Measurements from ENCODE around the gene NGLY1. TPM values are rescaled to one million over a fixed set of nuclear protein-coding genes. Genes with fewer than 3 reads are reported as not detected.

The NGLY1 gene
- total RNA-seq, 1 donor from 2014 or later: 23.9 TPM

DNA sequence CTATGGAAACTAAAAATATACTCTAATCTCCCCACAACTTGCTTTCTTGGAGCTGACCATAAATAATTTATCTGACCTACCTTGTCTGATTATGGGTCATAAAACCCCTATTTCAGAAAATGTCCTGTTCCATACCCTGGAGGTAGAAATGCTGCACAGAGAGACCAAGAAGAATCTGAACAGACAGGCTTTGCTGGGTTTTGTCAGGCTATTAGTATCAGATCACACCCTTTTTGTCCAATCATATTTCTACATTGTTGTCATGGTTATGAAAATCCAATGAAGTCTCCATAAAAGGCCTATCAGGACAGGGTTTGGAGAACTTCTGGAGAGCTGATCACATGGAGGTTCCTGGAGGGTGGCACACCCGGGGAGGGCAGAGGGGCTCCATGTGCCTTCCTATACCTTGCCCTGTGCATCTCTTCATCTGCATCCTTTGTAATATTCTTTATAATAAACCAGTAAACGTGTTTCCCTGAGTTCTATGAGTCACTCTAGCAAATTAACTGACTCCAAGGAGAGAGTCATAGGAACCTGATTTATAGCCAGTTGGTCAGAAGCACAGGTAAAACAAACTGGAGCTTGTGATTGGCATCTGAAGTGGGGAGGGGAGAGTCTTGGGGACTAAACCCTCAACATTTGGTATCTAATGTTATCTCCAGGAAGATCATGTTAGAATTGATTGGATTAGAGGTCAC is 58.1 kb downstream of the NGLY1 start:
- no peak overlapping the region for H2AFZ ChIP-seq (ENCODE audit: low read depth, low read length)
- H3K4me3 ChIP-seq (ENCODE audit: insufficient read depth, low read depth, low read length): no peak overlapping the region
- no peak overlapping the region for H3K4me3 Mint-ChIP-seq (ENCODE audit: unreplicated experiment)
- no peaks in the 10 kb centered on the region for H3K9me3 Mint-ChIP-seq (ENCODE audit: unreplicated experiment)
- DNase-seq (ENCODE audit: low read depth): no peak
- no peaks in the 10 kb centered on the region for H3K27me3 Mint-ChIP-seq (ENCODE audit: low read depth, unreplicated experiment)
- peaks cover 3% of the 10 kb centered on the region for H3K36me3 Mint-ChIP-seq (ENCODE audit: low read depth, unreplicated experiment)
- TF ChIP-seq EZH2 (IDR thresholded peaks at IDR 0.05; ENCODE audit: insufficient read depth, low read length): no peak
- TF ChIP-seq, protein P1, sequence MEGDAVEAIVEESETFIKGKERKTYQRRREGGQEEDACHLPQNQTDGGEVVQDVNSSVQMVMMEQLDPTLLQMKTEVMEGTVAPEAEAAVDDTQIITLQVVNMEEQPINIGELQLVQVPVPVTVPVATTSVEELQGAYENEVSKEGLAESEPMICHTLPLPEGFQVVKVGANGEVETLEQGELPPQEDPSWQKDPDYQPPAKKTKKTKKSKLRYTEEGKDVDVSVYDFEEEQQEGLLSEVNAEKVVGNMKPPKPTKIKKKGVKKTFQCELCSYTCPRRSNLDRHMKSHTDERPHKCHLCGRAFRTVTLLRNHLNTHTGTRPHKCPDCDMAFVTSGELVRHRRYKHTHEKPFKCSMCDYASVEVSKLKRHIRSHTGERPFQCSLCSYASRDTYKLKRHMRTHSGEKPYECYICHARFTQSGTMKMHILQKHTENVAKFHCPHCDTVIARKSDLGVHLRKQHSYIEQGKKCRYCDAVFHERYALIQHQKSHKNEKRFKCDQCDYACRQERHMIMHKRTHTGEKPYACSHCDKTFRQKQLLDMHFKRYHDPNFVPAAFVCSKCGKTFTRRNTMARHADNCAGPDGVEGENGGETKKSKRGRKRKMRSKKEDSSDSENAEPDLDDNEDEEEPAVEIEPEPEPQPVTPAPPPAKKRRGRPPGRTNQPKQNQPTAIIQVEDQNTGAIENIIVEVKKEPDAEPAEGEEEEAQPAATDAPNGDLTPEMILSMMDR (IDR thresholded peaks at IDR 0.05; ENCODE audit: insufficient read depth, low read depth, low read length): no peak
- H3K27ac ChIP-seq (ENCODE audit: low read depth, low read length): no peak overlapping the region
- no peaks in the 10 kb centered on the region for H4K20me1 ChIP-seq (ENCODE audit: insufficient read depth, low read length)
- H3K36me3 ChIP-seq (ENCODE audit: insufficient read depth, low read length): no peaks in the 10 kb centered on the region
- no peaks in the 10 kb centered on the region for H3K4me1 Mint-ChIP-seq (ENCODE audit: low read depth, unreplicated experiment)
- no peak for FAIRE-seq
- H3K79me2 ChIP-seq (ENCODE audit: insufficient read depth, low read length): no peaks in the 10 kb centered on the region
- no peaks in the 10 kb centered on the region for H3K27me3 ChIP-seq (ENCODE audit: insufficient read depth, low read length)
- no peak overlapping the region for H3K4me2 ChIP-seq (ENCODE audit: low read length)
- no peak overlapping the region for H3K9ac ChIP-seq (ENCODE audit: low read length)
- no peak overlapping the region for H3K27ac Mint-ChIP-seq (ENCODE audit: unreplicated experiment)
- no peaks in the 10 kb centered on the region for H3K9me3 ChIP-seq (ENCODE audit: insufficient read depth, low read depth, low read length)
- H3K4me1 ChIP-seq (ENCODE audit: insufficient read depth, low read length): no peaks in the 10 kb centered on the region

DNA sequence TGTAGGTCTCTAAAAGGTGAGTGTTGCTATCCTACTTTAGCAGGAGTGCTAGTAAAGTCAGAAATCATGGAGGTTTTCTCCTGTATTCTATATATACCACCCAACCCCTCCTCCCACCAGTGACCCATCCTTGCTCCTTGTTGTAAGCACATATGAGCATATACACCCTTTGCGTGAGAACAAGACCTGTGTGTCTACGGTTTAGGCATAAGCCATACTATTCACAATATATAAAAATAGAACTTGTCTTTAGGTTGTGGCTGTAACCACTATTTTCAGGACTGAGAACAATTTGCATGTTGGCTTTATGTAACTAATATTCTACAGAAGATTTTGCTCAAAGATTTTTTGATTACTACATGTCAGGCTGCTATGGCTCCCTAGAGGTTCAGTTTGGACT is 59.4 kb downstream of the NGLY1 start:
- no peaks in the 10 kb centered on the region for H3K79me2 ChIP-seq (ENCODE audit: insufficient read depth, low read length)
- H3K36me3 ChIP-seq (ENCODE audit: insufficient read depth, low read length): no peaks in the 10 kb centered on the region
- H3K4me1 ChIP-seq (ENCODE audit: insufficient read depth, low read length): no peaks in the 10 kb centered on the region
- H3K27ac ChIP-seq (ENCODE audit: low read depth, low read length): no peak overlapping the region
- no peak overlapping the region for H3K9ac ChIP-seq (ENCODE audit: low read length)
- H2AFZ ChIP-seq (ENCODE audit: low read depth, low read length): no peak overlapping the region
- H3K4me2 ChIP-seq (ENCODE audit: low read length): no peak overlapping the region
- FAIRE-seq: no peak
- Mint-ChIP-seq H3K36me3 (ENCODE audit: low read depth, unreplicated experiment) (peaks cover 3% of the 10 kb centered on the region), H3K9me3 (ENCODE audit: unreplicated experiment) (no peaks in the 10 kb centered on the region), H3K27ac (ENCODE audit: unreplicated experiment) (no peak overlapping the region), H3K4me3 (ENCODE audit: unreplicated experiment) (no peak overlapping the region), H3K4me1 (ENCODE audit: low read depth, unreplicated experiment) (no peaks in the 10 kb centered on the region), H3K27me3 (ENCODE audit: low read depth, unreplicated experiment) (no peaks in the 10 kb centered on the region)
- TF ChIP-seq, protein P1 (IDR thresholded peaks at IDR 0.05; ENCODE audit: insufficient read depth, low read depth, low read length): no peak
- TF ChIP-seq EZH2 (IDR thresholded peaks at IDR 0.05; ENCODE audit: insufficient read depth, low read length): no peak
- no peaks in the 10 kb centered on the region for H3K27me3 ChIP-seq (ENCODE audit: insufficient read depth, low read length)
- H4K20me1 ChIP-seq (ENCODE audit: insufficient read depth, low read length): no peaks in the 10 kb centered on the region
- H3K9me3 ChIP-seq (ENCODE audit: insufficient read depth, low read depth, low read length): no peaks in the 10 kb centered on the region
- DNase-seq (ENCODE audit: low read depth): no peak
- H3K4me3 ChIP-seq (ENCODE audit: insufficient read depth, low read depth, low read length): no peak overlapping the region

DNA sequence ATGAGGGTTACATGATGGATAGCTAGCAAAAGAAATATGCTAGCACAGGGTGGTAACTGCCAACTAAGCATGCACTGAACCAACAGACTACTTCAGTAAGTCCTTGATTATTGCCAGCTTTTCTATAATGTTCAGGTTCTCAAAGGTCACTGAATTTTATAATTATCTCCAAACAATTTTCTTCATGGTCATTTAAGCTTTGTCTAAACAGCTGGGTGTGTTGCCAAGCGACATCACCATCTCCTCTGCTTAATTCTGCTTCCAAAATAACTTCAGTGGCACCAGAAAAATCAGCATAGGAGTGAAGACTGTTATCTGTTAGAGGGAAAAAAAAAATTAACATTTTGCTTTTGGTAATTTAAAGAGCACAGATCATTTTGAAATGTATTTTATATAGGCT is 63.9 kb downstream of the NGLY1 start:
- Histone ChIP-seq H3K4me3 (ENCODE audit: insufficient read depth, low read depth, low read length) (no peak overlapping the region), H3K27ac (ENCODE audit: low read depth, low read length) (no peak overlapping the region), H3K4me2 (ENCODE audit: low read length) (no peak overlapping the region), H4K20me1 (ENCODE audit: insufficient read depth, low read length) (no peaks in the 10 kb centered on the region), H3K9me3 (ENCODE audit: insufficient read depth, low read depth, low read length) (no peaks in the 10 kb centered on the region), H3K36me3 (ENCODE audit: insufficient read depth, low read length) (no peaks in the 10 kb centered on the region), H3K27me3 (ENCODE audit: insufficient read depth, low read length) (no peaks in the 10 kb centered on the region), H3K4me1 (ENCODE audit: insufficient read depth, low read length) (no peaks in the 10 kb centered on the region), H3K9ac (ENCODE audit: low read length) (no peak overlapping the region), H3K79me2 (ENCODE audit: insufficient read depth, low read length) (no peaks in the 10 kb centered on the region), H2AFZ (ENCODE audit: low read depth, low read length) (no peak overlapping the region)
- TF ChIP-seq, protein P1 (IDR thresholded peaks at IDR 0.05; ENCODE audit: insufficient read depth, low read depth, low read length): no peak
- TF ChIP-seq EZH2 (IDR thresholded peaks at IDR 0.05; ENCODE audit: insufficient read depth, low read length): no peak
- DNase-seq (ENCODE audit: low read depth): no peak
- no peak overlapping the region for H3K27ac Mint-ChIP-seq (ENCODE audit: unreplicated experiment)
- peaks cover 8% of the 10 kb centered on the region for H3K36me3 Mint-ChIP-seq (ENCODE audit: low read depth, unreplicated experiment)
- H3K9me3 Mint-ChIP-seq (ENCODE audit: unreplicated experiment): peaks cover 4% of the 10 kb centered on the region
- H3K4me1 Mint-ChIP-seq (ENCODE audit: low read depth, unreplicated experiment): no peaks in the 10 kb centered on the region
- FAIRE-seq: no peak
- H3K27me3 Mint-ChIP-seq (ENCODE audit: low read depth, unreplicated experiment): no peaks in the 10 kb centered on the region
- no peak overlapping the region for H3K4me3 Mint-ChIP-seq (ENCODE audit: unreplicated experiment)

All from astrocyte (in vitro differentiated cells and primary cell).